Right atrium auricular region (tissue), 2 donors: Measurements from ENCODE around the gene ANP32E. TPM values are rescaled to one million over a fixed set of nuclear protein-coding genes. Genes with fewer than 3 reads are reported as not detected.

Experiments
- DNase-seq: peaks from one replicate; pipeline ENCODE4 v3.0.0-alpha.2; 2019; ENCODE audit warnings: low spot score
- H3K27ac ChIP-seq, 2 donors: fragments of 200-600 bp; sonication (generic); 1 replicate in 1 of 2; 2 replicates in 1 of 2; pipeline ENCODE4 v1.5.1; 2016 to 2019
- H3K27me3 ChIP-seq, 2 donors: fragments of 200-600 bp; sonication (generic); one replicate each; pipeline versions ENCODE4 v1.5.1 to v1.6.0; 2017 to 2019
- H3K36me3 ChIP-seq: fragments of 200-600 bp; sonication (generic); one replicate; pipeline ENCODE4 v1.5.1; 2016
- H3K4me1 ChIP-seq, 2 donors: fragments of 200-600 bp; sonication (generic); one replicate each; pipeline versions ENCODE4 v1.5.1 to v1.6.0; 2017 to 2019
- H3K4me3 ChIP-seq, 2 donors: fragments of 200-600 bp; sonication (generic); 1 replicate in 1 of 2; 2 replicates in 1 of 2; pipeline ENCODE4 v1.5.1; 2017 to 2019; ENCODE audit warnings: mild to moderate bottlenecking in 1 of 2, moderate library complexity in 1 of 2
- H3K9me3 ChIP-seq, 2 donors: fragments of 200-600 bp; sonication (generic); one replicate each; pipeline ENCODE4 v1.5.1; 2019
- CTCF ChIP-seq, 2 donors: fragments of 200-600 bp; sonication (generic); IDR thresholded peaks; one replicate each; pipeline ENCODE4 v1.5.1; 2019; ENCODE audit warnings: antibody characterized with exemption in 2 of 2
- total RNA-seq, 2 donors: library from RNA; depleted of rRNA; stranded (reverse); fragments of >200 nt; gene quantifications; one replicate each; pipeline ENCODE4 v1.1.0, GENCODE V29; 2016

ANP32E gene
- total RNA-seq, 2 donors from 2014 or later = 19.0 to 24.5 TPM

- Histone ChIP-seq H3K9me3 (no peaks in the 10 kb centered on the region), H3K4me3 (no peak overlapping the region), H3K27ac (no peak overlapping the region), H3K27me3 (no peaks in the 10 kb centered on the region), H3K4me1 (no peaks in the 10 kb centered on the region), H3K36me3 (no peaks in the 10 kb centered on the region)
- no peak for TF ChIP-seq CTCF (IDR thresholded peaks at IDR 0.05)
- DNase-seq = no peak
Observed at GRCh38 chr1:150176593-150176992, 59.3 kb downstream of the ANP32E start.

DNA sequence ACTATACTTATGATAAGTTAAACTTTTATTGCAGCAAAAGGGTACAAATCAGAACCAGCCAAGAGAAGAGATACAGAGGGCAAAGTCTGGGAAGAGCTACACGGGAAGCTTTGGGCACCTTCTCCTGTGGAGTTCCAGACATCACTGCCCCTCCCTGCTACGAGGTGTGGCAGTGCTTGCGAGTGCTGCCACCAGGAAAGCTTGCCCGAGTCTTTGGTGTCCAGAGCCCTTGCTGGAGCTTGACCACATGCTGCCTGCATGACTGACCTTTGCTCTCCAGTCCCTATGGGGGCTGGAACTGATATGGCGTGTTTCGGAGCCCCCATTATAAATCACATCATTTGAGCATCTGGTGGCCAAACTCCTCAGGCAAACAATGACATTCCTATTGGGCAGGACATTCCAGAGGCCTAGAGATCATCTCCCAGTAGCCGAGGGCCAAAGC, 62.7 kb downstream of the ANP32E start:
- no peak overlapping the region for H3K4me3 ChIP-seq
- no peaks in the 10 kb centered on the region for H3K27me3 ChIP-seq
- DNase-seq = no peak
- no peaks in the 10 kb centered on the region for H3K9me3 ChIP-seq
- no peak for TF ChIP-seq CTCF (IDR thresholded peaks at IDR 0.05)
- no peaks in the 10 kb centered on the region for H3K36me3 ChIP-seq
- peaks cover 0 to 6% of the 10 kb centered on the region in 2 donors for H3K4me1 ChIP-seq
- no peak overlapping the region for H3K27ac ChIP-seq

- no peak for DNase-seq
- H3K4me3 ChIP-seq = no peak overlapping the region
- no peaks in the 10 kb centered on the region for H3K36me3 ChIP-seq
- H3K27me3 ChIP-seq = no peaks in the 10 kb centered on the region
- peaks cover 0 to 6% of the 10 kb centered on the region in 2 donors for H3K4me1 ChIP-seq
- no peak overlapping the region for H3K27ac ChIP-seq
- no peak for TF ChIP-seq CTCF (IDR thresholded peaks at IDR 0.05)
- H3K9me3 ChIP-seq = no peaks in the 10 kb centered on the region
Observed at GRCh38 chr1:150171801-150172200, 64.1 kb downstream of the ANP32E start.

DNA sequence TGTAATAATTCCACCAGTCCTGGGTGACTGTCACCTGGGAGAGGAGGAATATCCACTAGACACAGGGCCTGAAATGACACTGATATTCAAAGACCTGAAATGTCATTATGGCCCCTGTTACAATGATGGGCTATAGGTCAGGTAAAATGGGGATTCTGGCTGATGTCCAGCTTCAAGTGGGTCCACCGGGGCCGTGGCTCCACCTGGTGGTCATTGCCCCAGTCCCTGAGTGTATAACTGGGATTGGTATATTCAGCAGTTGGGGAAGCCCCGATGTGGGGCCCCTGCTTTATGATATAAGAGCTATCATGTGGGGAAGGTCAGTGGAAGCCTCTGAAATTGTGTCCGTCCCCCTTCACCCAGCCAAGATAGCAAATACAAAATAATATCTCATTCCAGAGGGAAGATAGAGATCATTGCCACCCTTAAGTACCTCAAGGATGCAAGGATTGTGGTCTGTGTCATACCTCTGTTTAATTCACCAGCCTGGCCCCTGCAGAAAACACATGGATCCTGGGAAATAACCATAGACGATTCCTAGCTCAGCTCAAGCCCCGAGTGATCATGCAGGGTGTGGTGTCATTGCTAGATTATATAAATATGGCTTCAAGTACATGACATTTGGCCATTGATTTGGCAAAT, 66.8 kb downstream of the ANP32E start:
- TF ChIP-seq CTCF (IDR thresholded peaks at IDR 0.05) = peak; percentile 73 to 86
- DNase-seq = peak; percentile 83
- Histone ChIP-seq H3K27ac (no peak overlapping the region), H3K27me3 (no peaks in the 10 kb centered on the region), H3K36me3 (no peaks in the 10 kb centered on the region), H3K4me1 (peaks cover 0 to 13% of the 10 kb centered on the region in 2 donors), H3K4me3 (no peak overlapping the region), H3K9me3 (no peaks in the 10 kb centered on the region)

Other genes with a start within 250 kb of the ANP32E start
- 10 to 100 TPM; 12.1 to 20.0 TPM for gene OTUD7B, start 225.4 kb downstream of the ANP32E start, total RNA-seq
- 10 to 100 TPM; 34.9 to 38.8 TPM for gene VPS45, start 168.3 kb downstream of the ANP32E start, total RNA-seq
- 10 to 100 TPM; 21.2 to 77.4 TPM for gene PLEKHO1, start 86.2 kb downstream of the ANP32E start, total RNA-seq
- 1 to 10 TPM; 4.2 to 5.7 TPM for gene CA14, start 21.7 kb upstream of the ANP32E start, total RNA-seq
- 10 to 100 TPM; 60.6 to 64.9 TPM for gene APH1A, start 32.9 kb upstream of the ANP32E start, total RNA-seq
- gene C1orf54, start 36.7 kb upstream of the ANP32E start, total RNA-seq = 10 to 100 TPM in 1 of 2 donors, 1 to 10 TPM in 1; 9.6 to 10.0 TPM
- 1 to 10 TPM; 4.0 to 4.2 TPM for gene CIART, start 46.4 kb upstream of the ANP32E start, total RNA-seq
- 10 to 100 TPM; 45.5 to 45.9 TPM for gene MRPS21, start 57.7 kb upstream of the ANP32E start, total RNA-seq
- 10 to 100 TPM; 13.9 to 17.8 TPM for gene PRPF3, start 85.4 kb upstream of the ANP32E start, total RNA-seq
- 10 to 100 TPM; 18.5 to 24.0 TPM for gene RPRD2, start 128.0 kb upstream of the ANP32E start, total RNA-seq